Effector memory CD4-positive, alpha-beta T cell (primary cell): ENCODE data around the gene SLC1A7.

Experiments
- DNase-seq, 3 donors: peaks; one replicate each; pipeline ENCODE4 v3.0.0-alpha.2; 2020
- H3K27ac ChIP-seq: 2 replicates; pipeline ENCODE4 v1.7.0; 2013; ENCODE audit warnings: mild to moderate bottlenecking, low read length, moderate library complexity; ENCODE audit not compliant: insufficient read depth, poor library complexity, severe bottlenecking
- H3K27me3 ChIP-seq: replicated peaks from 2 replicates; pipeline ENCODE4 v1.7.0; 2013; ENCODE audit warnings: mild to moderate bottlenecking, low read length; ENCODE audit not compliant: insufficient read depth, control insufficient read depth, poor library complexity, severe bottlenecking
- H3K36me3 ChIP-seq: 2 replicates; pipeline ENCODE4 v1.7.0; 2013; ENCODE audit warnings: mild to moderate bottlenecking, low read length, moderate library complexity; ENCODE audit not compliant: control insufficient read depth, insufficient read depth
- H3K4me1 ChIP-seq: 2 replicates; pipeline ENCODE4 v1.7.0; 2013; ENCODE audit warnings: low read length, mild to moderate bottlenecking; ENCODE audit not compliant: control insufficient read depth, insufficient read depth, poor library complexity, severe bottlenecking
- H3K4me3 ChIP-seq: 2 replicates; pipeline ENCODE4 v1.7.0; 2013; ENCODE audit warnings: low read length, low read depth, mild to moderate bottlenecking; ENCODE audit not compliant: insufficient read depth, poor library complexity, severe bottlenecking
- H3K9me3 ChIP-seq: 2 replicates; pipeline ENCODE4 v1.7.0; 2013; ENCODE audit warnings: mild to moderate bottlenecking, low read length, moderate library complexity; ENCODE audit not compliant: control insufficient read depth

SLC1A7 gene

GRCh38 chr1:53077599-53077965 lies 64.9 kb downstream of the SLC1A7 start:
- DNase-seq: no peak
- Histone ChIP-seq H3K36me3 (no peaks in the 10 kb centered on the region), H3K9me3 (no peaks in the 10 kb centered on the region), H3K27me3 (no peaks in the 10 kb centered on the region), H3K4me3 (no peak overlapping the region), H3K4me1 (no peaks in the 10 kb centered on the region), H3K27ac (no peak overlapping the region)

DNA sequence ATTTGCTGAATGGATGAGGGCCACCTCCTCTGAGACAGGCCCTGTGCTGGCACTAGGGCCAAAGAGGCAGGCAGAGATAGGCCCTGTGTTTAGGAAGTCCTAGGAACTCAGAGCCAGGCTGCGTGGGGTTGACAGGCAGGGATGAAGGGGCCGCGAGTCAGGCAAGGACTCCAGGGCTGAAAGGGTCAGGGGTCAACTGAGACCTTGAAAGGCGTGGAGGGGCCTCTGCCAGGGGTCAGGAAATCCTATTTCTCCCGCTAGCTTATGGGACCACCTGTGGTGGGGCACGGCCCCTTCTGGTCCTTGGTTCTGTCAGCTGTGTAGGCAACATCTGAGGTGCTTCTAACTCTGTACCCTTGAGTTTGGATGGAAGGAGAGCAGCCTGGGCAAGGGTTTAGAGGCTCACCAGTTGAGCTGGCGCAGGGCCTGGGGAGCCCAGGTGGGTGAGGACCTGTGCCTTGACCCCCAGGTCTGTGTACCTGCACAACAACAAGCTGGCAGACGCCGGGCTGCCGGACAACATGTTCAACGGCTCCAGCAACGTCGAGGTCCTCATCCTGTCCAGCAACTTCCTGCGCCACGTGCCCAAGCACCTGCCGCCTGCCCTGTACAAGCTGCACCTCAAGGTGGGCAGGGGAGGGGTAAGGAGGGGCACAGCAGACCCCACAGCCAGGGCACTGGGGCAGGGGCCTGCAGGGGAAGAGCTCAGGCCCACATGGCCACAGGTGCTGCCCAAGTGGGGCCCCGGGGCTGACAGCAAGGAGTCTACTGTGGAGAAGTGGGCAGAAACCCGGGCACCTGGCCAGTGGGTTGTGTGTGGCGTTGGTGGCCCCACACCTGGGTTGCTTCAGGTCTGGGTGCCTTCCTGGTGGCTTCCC lies 65.5 kb downstream of the SLC1A7 start:
- no peak overlapping the region for H3K27ac ChIP-seq
- H3K9me3 ChIP-seq: no peaks in the 10 kb centered on the region
- H3K4me3 ChIP-seq: no peak overlapping the region
- H3K27me3 ChIP-seq: no peaks in the 10 kb centered on the region
- no peak for DNase-seq
- no peaks in the 10 kb centered on the region for H3K4me1 ChIP-seq
- no peaks in the 10 kb centered on the region for H3K36me3 ChIP-seq

DNA sequence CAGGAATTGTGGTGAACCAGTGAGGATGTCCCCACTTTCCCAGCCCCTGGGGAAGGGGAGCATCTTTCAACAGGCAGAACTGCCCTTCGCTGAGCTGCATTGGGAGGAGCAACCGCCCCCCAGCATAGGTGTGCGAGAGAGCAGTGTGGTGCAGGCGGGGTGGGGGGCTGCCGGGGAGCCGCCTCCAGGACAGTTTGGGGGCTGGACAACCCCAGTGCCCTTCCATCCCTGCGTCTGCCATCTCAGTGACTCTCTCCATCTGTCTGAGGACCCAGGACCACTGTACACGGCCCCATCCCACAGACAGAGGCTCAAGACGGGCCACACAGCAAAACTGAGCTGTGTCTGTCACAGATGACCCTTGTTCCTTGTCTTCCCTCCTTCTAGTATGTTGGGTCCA lies 66.3 kb downstream of the SLC1A7 start:
- H3K27me3 ChIP-seq: no peaks in the 10 kb centered on the region
- DNase-seq: no peak
- H3K4me3 ChIP-seq: no peak overlapping the region
- no peaks in the 10 kb centered on the region for H3K4me1 ChIP-seq
- no peaks in the 10 kb centered on the region for H3K9me3 ChIP-seq
- no peak overlapping the region for H3K27ac ChIP-seq
- H3K36me3 ChIP-seq: no peaks in the 10 kb centered on the region

- Histone ChIP-seq H3K27me3 (no peaks in the 10 kb centered on the region), H3K4me1 (no peaks in the 10 kb centered on the region), H3K27ac (no peak overlapping the region), H3K9me3 (no peaks in the 10 kb centered on the region), H3K36me3 (no peaks in the 10 kb centered on the region), H3K4me3 (no peak overlapping the region)
- DNase-seq: no peak
These were observed 66.7 kb downstream of the SLC1A7 start for GRCh38 chr1:53075761-53076163.

GRCh38 chr1:53075206-53075605 lies 67.2 kb downstream of the SLC1A7 start:
- H3K27me3 ChIP-seq: no peaks in the 10 kb centered on the region
- no peak for DNase-seq

GRCh38 chr1:53074313-53075154 lies 67.9 kb downstream of the SLC1A7 start:
- DNase-seq: no peak
- Histone ChIP-seq H3K36me3 (no peaks in the 10 kb centered on the region), H3K4me1 (no peaks in the 10 kb centered on the region), H3K27me3 (no peaks in the 10 kb centered on the region), H3K27ac (no peak overlapping the region), H3K4me3 (no peak overlapping the region), H3K9me3 (no peaks in the 10 kb centered on the region)

More at GRCh38 chr1:53075206-53075605, 67.2 kb downstream of the SLC1A7 start:
- Histone ChIP-seq H3K4me1 (no peaks in the 10 kb centered on the region), H3K36me3 (no peaks in the 10 kb centered on the region), H3K27ac (no peak overlapping the region), H3K4me3 (no peak overlapping the region), H3K9me3 (no peaks in the 10 kb centered on the region)

DNA sequence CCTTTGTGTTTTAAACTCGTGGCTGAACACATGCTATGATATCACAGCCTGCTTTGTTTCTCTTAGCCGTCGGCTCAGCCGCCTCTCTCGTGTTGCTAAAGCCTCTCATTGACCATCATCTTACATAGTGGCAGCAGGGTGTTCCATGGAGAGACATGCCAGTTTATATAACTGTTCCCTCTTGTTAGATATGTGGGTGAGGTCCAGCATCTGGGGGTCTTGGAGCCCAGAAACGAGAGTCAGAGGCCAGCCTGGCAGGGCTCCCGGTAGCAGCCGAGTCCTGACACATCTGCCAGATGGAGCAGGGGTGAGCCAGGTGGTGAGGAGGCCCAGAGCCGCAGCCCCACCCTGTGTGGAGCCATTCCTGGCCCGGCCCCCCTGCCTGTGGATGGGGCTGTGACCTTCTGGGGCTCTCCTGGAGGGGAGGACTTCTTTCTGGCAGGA lies 68.5 kb downstream of the SLC1A7 start:
- Histone ChIP-seq H3K36me3 (no peaks in the 10 kb centered on the region), H3K27me3 (no peaks in the 10 kb centered on the region), H3K4me1 (no peaks in the 10 kb centered on the region), H3K4me3 (no peak overlapping the region), H3K9me3 (no peaks in the 10 kb centered on the region), H3K27ac (no peak overlapping the region)
- no peak for DNase-seq

DNA sequence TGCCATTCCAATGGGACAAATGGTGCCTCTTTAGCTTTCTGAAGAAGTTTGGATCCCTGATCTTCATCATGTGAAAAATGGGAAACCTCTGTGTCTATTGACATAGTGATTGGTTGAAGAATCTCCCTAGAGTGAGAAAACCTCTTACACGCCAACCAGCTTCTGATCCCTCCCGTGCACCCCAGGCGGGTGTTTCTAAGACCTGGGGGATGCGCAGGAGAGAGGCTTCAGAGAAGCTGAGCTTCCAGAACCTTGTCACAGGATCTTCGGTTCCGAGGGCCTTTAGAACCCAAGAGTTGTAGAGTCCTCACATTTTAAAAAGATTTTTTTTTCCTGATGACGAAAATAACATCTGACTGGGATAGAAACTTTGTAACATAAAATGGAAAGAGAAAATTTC lies 69.2 kb downstream of the SLC1A7 start:
- no peak overlapping the region for H3K27ac ChIP-seq
- H3K36me3 ChIP-seq: no peaks in the 10 kb centered on the region

DNA sequence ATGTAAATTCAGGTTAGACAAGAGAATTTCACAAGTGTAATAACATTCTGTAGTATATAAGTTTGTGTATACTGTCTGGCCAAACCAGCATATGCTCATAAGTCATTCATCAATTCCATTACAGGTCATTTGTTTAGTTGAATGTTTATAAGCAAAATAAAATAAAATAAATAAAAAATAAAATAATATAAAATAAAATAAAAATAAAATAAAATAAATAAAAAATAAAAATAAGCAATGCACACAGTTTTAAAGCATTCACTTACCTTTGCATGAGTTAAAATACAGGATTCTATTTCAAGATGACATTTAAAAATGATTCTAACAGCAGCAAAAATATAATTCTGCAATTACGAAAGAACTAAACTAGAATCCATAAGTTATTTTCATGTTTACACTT lies 70.5 kb downstream of the SLC1A7 start:
- H3K27ac ChIP-seq: no peak overlapping the region
- no peak for DNase-seq
- no peak overlapping the region for H3K4me3 ChIP-seq
- H3K9me3 ChIP-seq: no peaks in the 10 kb centered on the region
- no peaks in the 10 kb centered on the region for H3K4me1 ChIP-seq
- H3K27me3 ChIP-seq: no peaks in the 10 kb centered on the region
- no peaks in the 10 kb centered on the region for H3K36me3 ChIP-seq

More for the DNA sequence above, 69.2 kb downstream of the SLC1A7 start:
- Histone ChIP-seq H3K4me1 (no peaks in the 10 kb centered on the region), H3K4me3 (no peak overlapping the region), H3K9me3 (no peaks in the 10 kb centered on the region), H3K27me3 (no peaks in the 10 kb centered on the region)
- no peak for DNase-seq
